A549 (cell line): ENCODE measurements around the gene HCN2.

Experiments used
- CEBPB ChIP-seq, 2 experiments: fragments of >200 bp in 1 of 2; sonication (Bioruptor Twin) in 1 of 2; formaldehyde crosslinking in 1 of 2; IDR thresholded peaks; 2 replicates each; pipeline ENCODE4 v1.6.1; 2012 to 2016
- FOSB ChIP-seq: fragments of 250-450 bp; sonication (Bioruptor Pico); IDR thresholded peaks from 2 replicates; pipeline ENCODE4 v1.5.0; 2020; ENCODE audit warnings: mild to moderate bottlenecking, moderate library complexity
- NPAS2 ChIP-seq: fragments of 250-450 bp; sonication (Bioruptor Pico); IDR thresholded peaks from 2 replicates; pipeline ENCODE4 v1.8.0; 2022; ENCODE audit warnings: mild to moderate bottlenecking, moderate library complexity, borderline replicate concordance
- NR3C1 ChIP-seq: fragments of >200 bp; sonication (Bioruptor Twin); formaldehyde crosslinking; IDR thresholded peaks from 3 replicates; pipeline ENCODE4 v1.6.1; 2017
- POLR2A ChIP-seq: IDR thresholded peaks from 2 replicates; pipeline ENCODE4 v1.6.1; 2012; ENCODE audit warnings: mild to moderate bottlenecking, low read length
- POLR2AphosphoS2 ChIP-seq: conservative IDR thresholded peaks from 2 replicates; pipeline ENCODE4 v1.6.1; 2012; ENCODE audit warnings: low read length, improper control_type of control experiment, inconsistent platforms
- RAD21 ChIP-seq, 2 experiments: fragments of >200 bp in 1 of 2; sonication (Bioruptor Twin) in 1 of 2; formaldehyde crosslinking in 1 of 2; IDR thresholded peaks in 1 of 2; conservative IDR thresholded peaks in 1 of 2; 2 replicates in 1 of 2; 3 replicates in 1 of 2; pipeline ENCODE4 v1.6.1; 2012 to 2018; ENCODE audit warnings: inconsistent platforms in 1 of 2
- RCOR1 ChIP-seq: fragments of 150-350 bp; IDR thresholded peaks from 2 replicates; pipeline ENCODE4 v1.6.1; 2014; ENCODE audit warnings: antibody characterized with exemption, low read length, low read depth
- RFX5 ChIP-seq: fragments of 450-650 bp; IDR thresholded peaks from 2 replicates; pipeline ENCODE4 v1.7.1; 2014; ENCODE audit warnings: antibody characterized with exemption, mild to moderate bottlenecking, moderate library complexity
- RNF2 ChIP-seq: fragments of 200-600 bp; sonication (generic); IDR thresholded peaks from 2 replicates; pipeline ENCODE4 v1.6.1; 2016; ENCODE audit warnings: low read depth, mild to moderate bottlenecking, antibody characterized with exemption, moderate library complexity, borderline replicate concordance
- TP53 ChIP-seq: fragments of 250-450 bp; sonication (Bioruptor Pico); IDR thresholded peaks from 2 replicates; pipeline ENCODE4 v1.5.0; 2021; ENCODE audit warnings: mild to moderate bottlenecking, moderate library complexity
- TF ChIP-seq, protein P1 (sequence below): fragments of >200 bp; sonication (Bioruptor Twin); formaldehyde crosslinking; IDR thresholded peaks from 3 replicates; pipeline ENCODE4 v1.5.1; 2016
- TF ChIP-seq, protein P2 (sequence below): fragments of 200-600 bp; sonication (generic); IDR thresholded peaks from 2 replicates; pipeline ENCODE4 v1.6.1; 2016; ENCODE audit warnings: antibody characterized with exemption, mild to moderate bottlenecking, moderate library complexity
- TF ChIP-seq, protein P3 (sequence below): fragments of 450-650 bp; IDR thresholded peaks from 2 replicates; pipeline ENCODE4 v1.6.1; 2014; ENCODE audit warnings: antibody characterized with exemption

DNA sequence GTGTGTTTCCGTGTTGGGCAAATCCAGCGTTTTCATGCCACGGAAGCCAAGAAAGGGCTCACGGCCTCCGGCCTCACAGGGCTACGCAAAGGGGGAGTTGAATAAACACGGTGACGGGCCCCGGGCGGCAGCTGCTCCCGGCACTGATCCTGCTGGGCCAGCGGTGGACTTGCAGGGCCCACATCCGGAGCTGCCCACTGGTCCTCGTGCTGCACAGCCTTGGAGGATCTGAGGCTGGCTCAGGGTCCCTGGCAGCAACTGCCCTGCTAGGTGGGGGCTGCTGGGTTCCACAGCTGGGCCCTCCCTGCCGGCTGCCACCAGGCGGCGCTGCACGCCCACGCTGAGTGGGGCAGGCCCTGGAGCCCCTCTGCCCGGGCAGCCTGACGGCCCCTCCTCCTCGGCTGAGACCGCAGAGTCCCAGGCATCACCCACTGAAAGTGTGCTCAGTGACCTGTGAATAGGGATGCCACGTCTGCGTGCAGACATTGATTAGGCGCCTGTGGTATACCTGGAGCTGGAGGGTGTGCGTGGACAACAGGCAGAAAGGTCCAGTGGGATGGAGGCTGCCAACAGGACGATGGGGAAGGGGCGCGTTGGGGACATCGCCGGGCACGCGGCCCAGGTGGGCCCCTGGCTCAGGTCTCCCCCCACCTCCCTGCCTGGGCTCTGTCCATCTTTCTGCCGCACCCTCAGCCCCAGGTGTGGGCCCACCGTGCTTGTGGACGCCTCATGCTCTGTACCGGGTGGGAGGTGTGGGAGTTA, 5.3 kb upstream of the HCN2 start:
- no peak for TF ChIP-seq NR3C1
- no peak for TF ChIP-seq POLR2AphosphoS2
- TF ChIP-seq, protein P1, sequence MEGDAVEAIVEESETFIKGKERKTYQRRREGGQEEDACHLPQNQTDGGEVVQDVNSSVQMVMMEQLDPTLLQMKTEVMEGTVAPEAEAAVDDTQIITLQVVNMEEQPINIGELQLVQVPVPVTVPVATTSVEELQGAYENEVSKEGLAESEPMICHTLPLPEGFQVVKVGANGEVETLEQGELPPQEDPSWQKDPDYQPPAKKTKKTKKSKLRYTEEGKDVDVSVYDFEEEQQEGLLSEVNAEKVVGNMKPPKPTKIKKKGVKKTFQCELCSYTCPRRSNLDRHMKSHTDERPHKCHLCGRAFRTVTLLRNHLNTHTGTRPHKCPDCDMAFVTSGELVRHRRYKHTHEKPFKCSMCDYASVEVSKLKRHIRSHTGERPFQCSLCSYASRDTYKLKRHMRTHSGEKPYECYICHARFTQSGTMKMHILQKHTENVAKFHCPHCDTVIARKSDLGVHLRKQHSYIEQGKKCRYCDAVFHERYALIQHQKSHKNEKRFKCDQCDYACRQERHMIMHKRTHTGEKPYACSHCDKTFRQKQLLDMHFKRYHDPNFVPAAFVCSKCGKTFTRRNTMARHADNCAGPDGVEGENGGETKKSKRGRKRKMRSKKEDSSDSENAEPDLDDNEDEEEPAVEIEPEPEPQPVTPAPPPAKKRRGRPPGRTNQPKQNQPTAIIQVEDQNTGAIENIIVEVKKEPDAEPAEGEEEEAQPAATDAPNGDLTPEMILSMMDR = peak; percentile 67
- no peak for TF ChIP-seq RCOR1
- TF ChIP-seq CEBPB (IDR thresholded peaks at IDR 0.05) = no peak
- TF ChIP-seq RFX5 = no peak
- TF ChIP-seq, protein P2, sequence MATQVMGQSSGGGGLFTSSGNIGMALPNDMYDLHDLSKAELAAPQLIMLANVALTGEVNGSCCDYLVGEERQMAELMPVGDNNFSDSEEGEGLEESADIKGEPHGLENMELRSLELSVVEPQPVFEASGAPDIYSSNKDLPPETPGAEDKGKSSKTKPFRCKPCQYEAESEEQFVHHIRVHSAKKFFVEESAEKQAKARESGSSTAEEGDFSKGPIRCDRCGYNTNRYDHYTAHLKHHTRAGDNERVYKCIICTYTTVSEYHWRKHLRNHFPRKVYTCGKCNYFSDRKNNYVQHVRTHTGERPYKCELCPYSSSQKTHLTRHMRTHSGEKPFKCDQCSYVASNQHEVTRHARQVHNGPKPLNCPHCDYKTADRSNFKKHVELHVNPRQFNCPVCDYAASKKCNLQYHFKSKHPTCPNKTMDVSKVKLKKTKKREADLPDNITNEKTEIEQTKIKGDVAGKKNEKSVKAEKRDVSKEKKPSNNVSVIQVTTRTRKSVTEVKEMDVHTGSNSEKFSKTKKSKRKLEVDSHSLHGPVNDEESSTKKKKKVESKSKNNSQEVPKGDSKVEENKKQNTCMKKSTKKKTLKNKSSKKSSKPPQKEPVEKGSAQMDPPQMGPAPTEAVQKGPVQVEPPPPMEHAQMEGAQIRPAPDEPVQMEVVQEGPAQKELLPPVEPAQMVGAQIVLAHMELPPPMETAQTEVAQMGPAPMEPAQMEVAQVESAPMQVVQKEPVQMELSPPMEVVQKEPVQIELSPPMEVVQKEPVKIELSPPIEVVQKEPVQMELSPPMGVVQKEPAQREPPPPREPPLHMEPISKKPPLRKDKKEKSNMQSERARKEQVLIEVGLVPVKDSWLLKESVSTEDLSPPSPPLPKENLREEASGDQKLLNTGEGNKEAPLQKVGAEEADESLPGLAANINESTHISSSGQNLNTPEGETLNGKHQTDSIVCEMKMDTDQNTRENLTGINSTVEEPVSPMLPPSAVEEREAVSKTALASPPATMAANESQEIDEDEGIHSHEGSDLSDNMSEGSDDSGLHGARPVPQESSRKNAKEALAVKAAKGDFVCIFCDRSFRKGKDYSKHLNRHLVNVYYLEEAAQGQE = no peak
- TF ChIP-seq POLR2A = no peak
- no peak for TF ChIP-seq FOSB (CRISPR knock-in tag)
- TF ChIP-seq, protein P3, sequence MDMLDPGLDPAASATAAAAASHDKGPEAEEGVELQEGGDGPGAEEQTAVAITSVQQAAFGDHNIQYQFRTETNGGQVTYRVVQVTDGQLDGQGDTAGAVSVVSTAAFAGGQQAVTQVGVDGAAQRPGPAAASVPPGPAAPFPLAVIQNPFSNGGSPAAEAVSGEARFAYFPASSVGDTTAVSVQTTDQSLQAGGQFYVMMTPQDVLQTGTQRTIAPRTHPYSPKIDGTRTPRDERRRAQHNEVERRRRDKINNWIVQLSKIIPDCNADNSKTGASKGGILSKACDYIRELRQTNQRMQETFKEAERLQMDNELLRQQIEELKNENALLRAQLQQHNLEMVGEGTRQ = no peak
- 0 out of 2 replicates have a peak, but pooled peaks have one; percentile 12 for TF ChIP-seq TP53 (CRISPR knock-in tag)
- peak; percentile 60 to 73 for TF ChIP-seq RAD21 (conservative IDR thresholded peaks at IDR 0.05 in 1 of 2, IDR thresholded peaks at IDR 0.05 in 1 of 2)
- no peak for TF ChIP-seq NPAS2
- TF ChIP-seq RNF2 = no peak
